SK-N-SH treated with all-trans-retinoic acid at 6 μM for 48 hours (cell line): ENCODE results near the gene ABHD2.
"Not testable (repeated sequence)": the region's sequence is repeated elsewhere in the genome, so short reads cannot be mapped to it uniquely, and the experiment has no call there.

ENCODE experiments used
- ATAC-seq: fragments of 200-7000 bp; cut with Tn5 transposase; 3 replicates; pipeline ENCODE4 v1.9.1; 2020; ENCODE audit warnings: mild to moderate bottlenecking, moderate library complexity
- ARNTL ChIP-seq: fragments of 450-650 bp; formaldehyde crosslinking; IDR thresholded peaks from 2 replicates; pipeline ENCODE4 v1.5.0; 2020; ENCODE audit warnings: low read depth, mild to moderate bottlenecking, moderate library complexity, borderline replicate concordance
- BACH2 ChIP-seq: fragments of 250-450 bp; sonication (Bioruptor Pico); IDR thresholded peaks from 2 replicates; pipeline ENCODE4 v1.9.0; 2021; ENCODE audit warnings: mild to moderate bottlenecking, borderline replicate concordance
- CREB5 ChIP-seq: fragments of 250-450 bp; sonication (Bioruptor Pico); IDR thresholded peaks from 2 replicates; pipeline ENCODE4 v1.5.1; 2020; ENCODE audit warnings: low read depth, mild to moderate bottlenecking, moderate library complexity
- CSDC2 ChIP-seq: fragments of 250-450 bp; sonication (Bioruptor Pico); IDR thresholded peaks from 2 replicates; pipeline ENCODE4 v1.5.0; 2020; ENCODE audit warnings: mild to moderate bottlenecking, moderate library complexity
- ESRRG ChIP-seq: fragments of 250-450 bp; sonication (Bioruptor Pico); IDR thresholded peaks from 2 replicates; pipeline ENCODE4 v1.6.1; 2021; ENCODE audit warnings: mild to moderate bottlenecking
- GLIS3 ChIP-seq: fragments of 250-450 bp; sonication (Bioruptor Pico); IDR thresholded peaks from 2 replicates; pipeline ENCODE4 v1.5.0; 2020; ENCODE audit warnings: mild to moderate bottlenecking, moderate library complexity
- ISL1 ChIP-seq: fragments of 250-450 bp; sonication (Bioruptor Pico); IDR thresholded peaks from 2 replicates; pipeline ENCODE4 v2.1.2; 2022; ENCODE audit warnings: mild to moderate bottlenecking, moderate library complexity
- OSR1 ChIP-seq: fragments of 250-450 bp; sonication (Bioruptor Pico); IDR thresholded peaks from 2 replicates; pipeline ENCODE4 v1.8.0; 2022; ENCODE audit warnings: moderate library complexity, mild to moderate bottlenecking, inconsistent platforms
- PATZ1 ChIP-seq: fragments of 250-450 bp; sonication (Bioruptor Pico); IDR thresholded peaks from 2 replicates; pipeline ENCODE4 v1.8.0; 2020; ENCODE audit warnings: mild to moderate bottlenecking, moderate library complexity, borderline replicate concordance
- PPARA ChIP-seq: fragments of 250-450 bp; sonication (Bioruptor Pico); IDR thresholded peaks from 2 replicates; pipeline ENCODE4 v1.5.0; 2020; ENCODE audit warnings: mild to moderate bottlenecking, borderline replicate concordance
- RARB ChIP-seq: fragments of 250-450 bp; sonication (Bioruptor Pico); IDR thresholded peaks from 2 replicates; pipeline ENCODE4 v1.8.0; 2021; ENCODE audit warnings: mild to moderate bottlenecking, moderate library complexity
- SNAI2 ChIP-seq: fragments of 250-450 bp; sonication (Bioruptor Pico); IDR thresholded peaks from 2 replicates; pipeline ENCODE4 v1.5.0; 2020; ENCODE audit warnings: mild to moderate bottlenecking, moderate library complexity
- TOX ChIP-seq: fragments of 250-450 bp; sonication (Bioruptor Pico); IDR thresholded peaks from 2 replicates; pipeline ENCODE4 v1.8.0; 2021; ENCODE audit warnings: mild to moderate bottlenecking, moderate library complexity, borderline replicate concordance
- ZC3H10 ChIP-seq: fragments of 250-450 bp; sonication (Bioruptor Pico); IDR thresholded peaks from 2 replicates; pipeline ENCODE4 v1.5.1; 2021; ENCODE audit warnings: mild to moderate bottlenecking, moderate library complexity
- ZFP3 ChIP-seq: fragments of 250-450 bp; sonication (Bioruptor Pico); IDR thresholded peaks from 2 replicates; pipeline ENCODE4 v1.5.0; 2020; ENCODE audit warnings: mild to moderate bottlenecking, moderate library complexity
- ZNF565 ChIP-seq: fragments of 450-650 bp; formaldehyde crosslinking; conservative IDR thresholded peaks from 2 replicates; pipeline ENCODE4 v1.5.0; 2020; ENCODE audit warnings: low read depth, mild to moderate bottlenecking, moderate library complexity
- ZNF8 ChIP-seq: fragments of 450-650 bp; formaldehyde crosslinking; IDR thresholded peaks from 2 replicates; pipeline ENCODE4 v1.5.0; 2020; ENCODE audit warnings: mild to moderate bottlenecking, moderate library complexity
- TF ChIP-seq, protein P1 (sequence below): fragments of 250-450 bp; sonication (Bioruptor Pico); IDR thresholded peaks from 2 replicates; pipeline ENCODE4 v1.5.1; 2021; ENCODE audit warnings: mild to moderate bottlenecking, moderate library complexity
- TF ChIP-seq, protein P2 (sequence below): fragments of 250-450 bp; sonication (Bioruptor Pico); IDR thresholded peaks from 2 replicates; pipeline ENCODE4 v1.8.0; 2021; ENCODE audit warnings: low read depth, mild to moderate bottlenecking, moderate library complexity, borderline replicate concordance

Gene ABHD2

GRCh38 chr15:89138999-89139612 lies 50.9 kb downstream of the ABHD2 start:
- peak; percentile 9; the same call in 2 of the 3 replicates for ATAC-seq
- TF ChIP-seq TOX (CRISPR knock-in tag): no peak
- no peak for TF ChIP-seq GLIS3 (CRISPR knock-in tag)
- no peak for TF ChIP-seq PATZ1 (CRISPR knock-in tag)
- no peak for TF ChIP-seq ESRRG (CRISPR knock-in tag)
- no peak for TF ChIP-seq SNAI2 (CRISPR knock-in tag)
- TF ChIP-seq PPARA: no peak
- no peak for TF ChIP-seq CREB5 (CRISPR knock-in tag)
- TF ChIP-seq, protein P1, sequence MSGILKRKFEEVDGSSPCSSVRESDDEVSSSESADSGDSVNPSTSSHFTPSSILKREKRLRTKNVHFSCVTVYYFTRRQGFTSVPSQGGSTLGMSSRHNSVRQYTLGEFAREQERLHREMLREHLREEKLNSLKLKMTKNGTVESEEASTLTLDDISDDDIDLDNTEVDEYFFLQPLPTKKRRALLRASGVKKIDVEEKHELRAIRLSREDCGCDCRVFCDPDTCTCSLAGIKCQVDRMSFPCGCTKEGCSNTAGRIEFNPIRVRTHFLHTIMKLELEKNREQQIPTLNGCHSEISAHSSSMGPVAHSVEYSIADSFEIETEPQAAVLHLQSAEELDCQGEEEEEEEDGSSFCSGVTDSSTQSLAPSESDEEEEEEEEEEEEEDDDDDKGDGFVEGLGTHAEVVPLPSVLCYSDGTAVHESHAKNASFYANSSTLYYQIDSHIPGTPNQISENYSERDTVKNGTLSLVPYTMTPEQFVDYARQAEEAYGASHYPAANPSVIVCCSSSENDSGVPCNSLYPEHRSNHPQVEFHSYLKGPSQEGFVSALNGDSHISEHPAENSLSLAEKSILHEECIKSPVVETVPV (CRISPR knock-in tag): no peak
- TF ChIP-seq ZNF8 (CRISPR knock-in tag): no peak

DNA sequence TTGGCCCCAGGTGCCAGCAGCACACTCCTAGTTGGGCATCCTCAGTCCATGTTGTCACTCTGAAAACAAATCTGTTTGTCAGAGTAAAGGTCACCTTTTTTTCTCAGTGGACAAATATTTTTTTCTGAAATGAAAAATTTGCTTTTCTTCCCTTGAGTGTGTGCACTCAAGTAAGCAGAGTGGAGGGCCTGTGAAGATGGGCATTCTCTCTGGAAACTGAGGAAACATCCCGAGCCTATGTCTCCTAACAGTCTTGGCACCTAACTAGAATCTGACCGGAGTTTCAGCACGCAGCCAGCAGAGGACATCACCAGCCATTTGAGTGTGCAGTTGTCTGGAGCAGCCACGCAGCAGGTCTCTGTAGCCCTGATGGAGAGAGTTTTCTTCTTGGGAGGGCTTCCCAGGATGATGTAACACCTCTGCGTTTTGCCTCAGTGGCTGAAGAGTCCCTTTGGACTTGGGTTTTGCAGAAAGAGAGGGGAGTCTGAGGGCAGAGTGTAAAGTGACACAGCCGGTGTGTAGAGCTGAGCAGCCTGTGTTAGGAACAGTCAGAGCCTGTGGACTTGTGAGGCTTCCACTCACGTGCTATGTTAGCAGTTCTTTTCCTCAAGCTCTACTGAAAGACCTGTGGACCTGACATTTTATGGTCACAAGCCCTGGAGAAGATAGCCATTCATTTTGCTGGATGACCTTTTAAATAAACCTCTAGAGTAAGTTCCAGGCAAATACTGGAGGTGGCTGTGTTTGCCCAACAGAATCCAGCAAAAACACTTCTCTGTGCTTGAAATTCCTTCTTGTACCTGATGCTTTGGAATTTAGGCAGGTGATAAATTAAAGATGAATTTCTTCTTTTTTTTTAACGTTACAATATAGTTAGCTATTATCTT lies 51.6 kb downstream of the ABHD2 start:
- ATAC-seq: peak; percentile 47
- TF ChIP-seq ZFP3 (no peak), ZNF8 (CRISPR knock-in tag) (no peak), ZNF565 (no peak), PATZ1 (CRISPR knock-in tag) (no peak), ZC3H10 (no peak), ARNTL (no peak), SNAI2 (CRISPR knock-in tag) (no peak), TOX (CRISPR knock-in tag) (no peak), BACH2 (no peak), PPARA (no peak), ISL1 (CRISPR knock-in tag) (no peak), GLIS3 (CRISPR knock-in tag) (no peak), OSR1 (no peak), CSDC2 (no peak)
- TF ChIP-seq, protein P2, sequence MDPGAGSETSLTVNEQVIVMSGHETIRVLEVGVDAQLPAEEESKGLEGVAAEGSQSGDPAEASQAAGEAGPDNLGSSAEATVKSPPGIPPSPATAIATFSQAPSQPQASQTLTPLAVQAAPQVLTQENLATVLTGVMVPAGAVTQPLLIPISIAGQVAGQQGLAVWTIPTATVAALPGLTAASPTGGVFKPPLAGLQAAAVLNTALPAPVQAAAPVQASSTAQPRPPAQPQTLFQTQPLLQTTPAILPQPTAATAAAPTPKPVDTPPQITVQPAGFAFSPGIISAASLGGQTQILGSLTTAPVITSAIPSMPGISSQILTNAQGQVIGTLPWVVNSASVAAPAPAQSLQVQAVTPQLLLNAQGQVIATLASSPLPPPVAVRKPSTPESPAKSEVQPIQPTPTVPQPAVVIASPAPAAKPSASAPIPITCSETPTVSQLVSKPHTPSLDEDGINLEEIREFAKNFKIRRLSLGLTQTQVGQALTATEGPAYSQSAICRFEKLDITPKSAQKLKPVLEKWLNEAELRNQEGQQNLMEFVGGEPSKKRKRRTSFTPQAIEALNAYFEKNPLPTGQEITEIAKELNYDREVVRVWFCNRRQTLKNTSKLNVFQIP (CRISPR knock-in tag): no peak
- TF ChIP-seq, protein P1 (CRISPR knock-in tag): no peak

GRCh38 chr15:89140595-89140994 lies 52.3 kb downstream of the ABHD2 start:
- ATAC-seq: no peak
- TF ChIP-seq RARB (CRISPR knock-in tag) (no peak), ESRRG (CRISPR knock-in tag) (no peak), PPARA (no peak), ISL1 (CRISPR knock-in tag) (no peak), CSDC2 (no peak), SNAI2 (CRISPR knock-in tag) (no peak), TOX (CRISPR knock-in tag) (no peak), PATZ1 (CRISPR knock-in tag) (no peak)

GRCh38 chr15:89141159-89141558 lies 52.9 kb downstream of the ABHD2 start:
- ATAC-seq: not testable (repeated sequence)
